ENCODE data around the gene TMEM107. TPM values are rescaled to one million over a fixed set of nuclear protein-coding genes. Genes with fewer than 3 reads are reported as not detected.

TMEM107 gene
- total and polyA plus RNA-seq, 7 donors: 1.2 to 4.7 (median 1.9) TPM

DNA sequence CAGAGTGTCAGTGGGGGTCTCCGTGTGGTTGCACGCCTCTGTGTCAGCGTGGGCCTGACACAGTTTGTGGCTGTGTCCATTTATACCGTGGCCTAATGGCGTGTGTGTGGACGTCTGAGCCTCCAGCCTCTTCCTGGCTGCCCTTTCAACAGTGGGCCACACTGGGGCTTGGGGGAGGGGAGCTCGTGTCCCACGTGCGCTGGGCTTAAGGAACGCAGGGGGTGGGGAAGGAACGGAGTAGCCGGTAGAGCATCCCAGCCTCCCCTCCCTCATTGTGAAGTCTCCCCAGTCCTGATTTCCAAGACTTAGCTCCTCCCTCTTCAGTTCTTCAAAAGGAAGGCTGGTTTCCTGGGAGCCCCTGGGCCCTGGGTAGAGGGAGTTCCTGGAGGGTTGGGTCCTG, 42.8 kb downstream of the TMEM107 start:
- DNase-seq (peak in 1 of 2 donors; percentile 25), ATAC-seq (no peak)
- Histone ChIP-seq H3K27me3 (ENCODE audit: insufficient read depth in 3 of 3, low read length in 2 of 3) (no peaks in the 10 kb centered on the region), H3K4me3 (no peak overlapping the region), H3K9me3 (no peaks in the 10 kb centered on the region), H3K36me3 (ENCODE audit: insufficient read depth in 1 of 2, low read depth in 1 of 2) (no peaks in the 10 kb centered on the region), H3K4me1 (peaks cover 5% of the 10 kb centered on the region), H3K27ac (no peak overlapping the region)
- 61 to 69% (median 67%) methylated on average over 12 of the region's 12 CpGs for whole genome bisulfite sequencing, 3 donors
- intact Hi-C loops (cut with DNase I): no loop called here
- TF ChIP-seq, protein P1, sequence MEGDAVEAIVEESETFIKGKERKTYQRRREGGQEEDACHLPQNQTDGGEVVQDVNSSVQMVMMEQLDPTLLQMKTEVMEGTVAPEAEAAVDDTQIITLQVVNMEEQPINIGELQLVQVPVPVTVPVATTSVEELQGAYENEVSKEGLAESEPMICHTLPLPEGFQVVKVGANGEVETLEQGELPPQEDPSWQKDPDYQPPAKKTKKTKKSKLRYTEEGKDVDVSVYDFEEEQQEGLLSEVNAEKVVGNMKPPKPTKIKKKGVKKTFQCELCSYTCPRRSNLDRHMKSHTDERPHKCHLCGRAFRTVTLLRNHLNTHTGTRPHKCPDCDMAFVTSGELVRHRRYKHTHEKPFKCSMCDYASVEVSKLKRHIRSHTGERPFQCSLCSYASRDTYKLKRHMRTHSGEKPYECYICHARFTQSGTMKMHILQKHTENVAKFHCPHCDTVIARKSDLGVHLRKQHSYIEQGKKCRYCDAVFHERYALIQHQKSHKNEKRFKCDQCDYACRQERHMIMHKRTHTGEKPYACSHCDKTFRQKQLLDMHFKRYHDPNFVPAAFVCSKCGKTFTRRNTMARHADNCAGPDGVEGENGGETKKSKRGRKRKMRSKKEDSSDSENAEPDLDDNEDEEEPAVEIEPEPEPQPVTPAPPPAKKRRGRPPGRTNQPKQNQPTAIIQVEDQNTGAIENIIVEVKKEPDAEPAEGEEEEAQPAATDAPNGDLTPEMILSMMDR (IDR thresholded peaks at IDR 0.05): no peak

DNA sequence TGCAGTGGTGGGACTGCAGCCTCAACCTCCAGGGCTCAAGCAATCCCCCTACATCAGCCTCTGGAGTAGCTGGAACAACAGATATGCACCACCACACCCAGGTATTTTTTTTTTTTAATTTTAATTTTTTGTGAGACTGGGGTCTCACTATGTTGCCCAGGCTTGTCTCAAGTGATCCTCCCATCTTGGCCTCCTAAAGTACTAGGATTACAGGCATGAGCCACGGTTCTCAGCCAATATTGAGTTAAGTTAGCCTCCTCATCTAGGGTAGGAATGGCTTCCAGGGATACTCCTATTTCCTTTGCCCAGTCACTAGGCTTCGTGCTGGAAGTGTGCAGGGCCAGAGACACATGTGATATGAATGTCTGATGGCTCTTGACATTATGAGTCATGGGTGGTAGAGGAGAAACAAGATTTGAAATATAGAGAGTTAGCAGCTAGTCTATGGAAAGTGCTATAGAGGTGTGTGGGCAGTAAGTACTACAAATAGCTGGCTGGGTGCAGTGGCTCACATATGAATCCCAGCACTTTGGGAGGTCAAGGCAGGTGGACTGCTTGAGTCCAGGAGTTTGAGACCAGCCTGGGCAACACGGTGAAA, 44.2 kb downstream of the TMEM107 start:
- Histone ChIP-seq H3K36me3 (ENCODE audit: insufficient read depth in 1 of 2, low read depth in 1 of 2) (no peaks in the 10 kb centered on the region), H3K4me3 (no peak overlapping the region), H3K4me1 (peaks cover 1% of the 10 kb centered on the region), H3K27me3 (ENCODE audit: insufficient read depth in 3 of 3, low read length in 2 of 3) (no peaks in the 10 kb centered on the region), H3K27ac (no peak overlapping the region), H3K9me3 (no peaks in the 10 kb centered on the region)
- TF ChIP-seq, protein P1 (IDR thresholded peaks at IDR 0.05): no peak
- no peak for DNase-seq
- ATAC-seq: no peak
- 57 to 84% (median 72%) methylated on average over 3 of the region's 3 CpGs for WGBS, 3 donors
- intact Hi-C loops (cut with DNase I): no loop called here

DNA sequence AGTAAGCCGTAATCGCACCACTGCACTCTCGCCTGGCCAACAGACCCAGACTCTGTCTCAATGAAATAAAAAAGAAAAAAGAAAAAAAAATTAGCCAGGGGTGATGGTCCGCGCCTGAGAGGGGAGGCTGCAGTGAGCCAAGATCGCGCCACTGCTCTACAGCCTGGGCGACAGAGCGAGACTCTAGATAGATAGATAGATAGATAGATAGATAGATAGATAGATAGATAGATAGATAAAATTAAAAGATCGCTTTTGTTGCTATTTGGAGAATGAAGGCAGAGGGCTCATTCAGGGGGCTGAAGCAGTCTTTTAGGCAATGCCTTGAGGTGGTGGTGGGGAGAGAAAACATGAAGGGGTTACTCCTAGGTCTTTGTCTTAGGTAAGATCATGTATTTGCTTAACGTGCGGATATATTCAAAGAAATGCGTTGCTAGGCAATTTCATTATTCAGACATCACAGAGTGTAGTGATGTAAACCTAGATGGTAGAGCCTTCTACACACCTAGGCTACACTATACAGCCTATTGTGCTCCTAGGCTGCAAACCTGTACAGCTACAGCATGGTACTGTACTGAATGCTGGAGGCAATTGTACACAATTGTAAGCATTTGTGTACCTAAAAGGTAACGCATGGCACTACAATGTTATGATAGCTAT, 47.9 kb downstream of the TMEM107 start:
- no peaks in the 10 kb centered on the region for H3K36me3 ChIP-seq (ENCODE audit: insufficient read depth in 1 of 2, low read depth in 1 of 2)
- no peaks in the 10 kb centered on the region for H3K9me3 ChIP-seq
- peaks cover 0 to 22% (median 7%) of the 10 kb centered on the region in 3 donors for H3K27me3 ChIP-seq (ENCODE audit: insufficient read depth in 3 of 3, low read length in 2 of 3)
- H3K4me3 ChIP-seq: no peak overlapping the region
- intact Hi-C loops (cut with DNase I): loop anchor here in 1 of 2 donors (5.0 kb wide), 1 partner anchor 39 kb away; no protein-coding TSS in a partner anchor
- ATAC-seq (no peak), DNase-seq (peak in 1 of 2 donors; percentile 8)
- TF ChIP-seq, protein P1 (IDR thresholded peaks at IDR 0.05): no peak
- H3K27ac ChIP-seq: no peak overlapping the region
- WGBS, 3 donors: 90 to 91% (median 90%) methylated on average over 14 of the region's 14 CpGs
- peaks cover 25% of the 10 kb centered on the region for H3K4me1 ChIP-seq

DNA sequence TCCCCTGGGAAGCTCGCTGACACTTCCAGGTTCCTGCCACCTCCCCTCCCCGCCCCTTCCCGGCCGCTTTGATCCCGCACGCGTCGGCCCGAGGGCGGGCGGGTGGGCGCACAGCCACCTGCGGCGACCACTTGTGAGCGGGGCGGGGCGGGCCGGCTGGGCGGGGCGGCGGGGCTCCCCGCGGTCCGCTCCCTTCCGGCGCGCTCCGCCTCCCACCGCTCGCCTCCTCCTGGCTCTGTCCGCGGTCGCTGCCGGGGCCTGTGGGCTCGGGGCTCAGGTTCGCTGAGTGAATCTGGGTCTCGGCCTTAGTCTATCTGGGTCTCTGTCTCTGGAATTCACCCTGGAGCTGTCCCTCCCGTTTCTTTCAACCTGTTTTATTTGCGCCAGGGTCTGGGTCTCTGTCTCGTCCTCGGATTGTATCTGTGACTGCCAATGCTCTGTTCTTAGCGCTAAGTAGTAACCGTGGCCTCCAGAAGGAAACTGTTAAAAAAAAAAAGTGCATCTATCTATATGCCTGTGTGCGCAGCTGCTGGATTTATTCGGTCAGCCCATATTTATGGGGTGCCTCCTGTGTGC, 49.6 kb downstream of the TMEM107 start:
- H3K27ac ChIP-seq: peak overlapping the region; percentile 69
- peak in 1 of 2 donors; percentile 70 for DNase-seq
- TF ChIP-seq, protein P1 (IDR thresholded peaks at IDR 0.05): no peak
- intact Hi-C loops (cut with DNase I): loop anchor here in 1 of 2 donors (5.0 kb wide), 1 partner anchor 41 kb away; no protein-coding TSS in a partner anchor
- H3K36me3 ChIP-seq (ENCODE audit: insufficient read depth in 1 of 2, low read depth in 1 of 2): no peaks in the 10 kb centered on the region
- WGBS, 3 donors: 0 to 2% (median 1%) methylated on average over 31 to 45 of the region's 45 CpGs
- peaks cover 25% of the 10 kb centered on the region for H3K4me1 ChIP-seq
- ATAC-seq: peak; percentile 43 to 57 (median 50)
- peaks cover 0 to 31% (median 7%) of the 10 kb centered on the region in 3 donors for H3K27me3 ChIP-seq (ENCODE audit: insufficient read depth in 3 of 3, low read length in 2 of 3)
- peak overlapping the region; percentile 77 for H3K4me3 ChIP-seq
- no peaks in the 10 kb centered on the region for H3K9me3 ChIP-seq

Data from psoas muscle (tissue), 8 donors.